H9 (cell line): ENCODE results near the gene TEX35. TPM values are rescaled to one million over a fixed set of nuclear protein-coding genes. Genes with fewer than 3 reads are reported as not detected.

Experiments
- DNase-seq: peaks from one replicate; pipeline ENCODE4 v3.0.0-alpha.2; 2017
- H2AFZ ChIP-seq: one replicate; pipeline ENCODE4 v1.6.1; 2013; ENCODE audit warnings: mild to moderate bottlenecking, low read length, control low read depth, moderate library complexity
- H2AK5ac ChIP-seq: 2 replicates; pipeline ENCODE4 v1.6.1; 2013; ENCODE audit warnings: low read length, control low read depth, mixed read lengths; ENCODE audit not compliant: insufficient read length
- H2BK120ac ChIP-seq: one replicate; pipeline ENCODE4 v1.6.1; 2013; ENCODE audit warnings: low read depth, mild to moderate bottlenecking, low read length, control low read depth, inconsistent platforms; ENCODE audit not compliant: poor library complexity, severe bottlenecking
- H2BK12ac ChIP-seq: 2 replicates; pipeline ENCODE4 v1.6.1; 2013; ENCODE audit warnings: low read length, control low read depth, mixed read lengths, low read depth; ENCODE audit not compliant: insufficient read length
- H2BK15ac ChIP-seq: 2 replicates; pipeline ENCODE4 v1.6.1; 2013; ENCODE audit warnings: low read depth, low read length, control low read depth
- H2BK20ac ChIP-seq: one replicate; pipeline ENCODE4 v1.6.1; 2013; ENCODE audit warnings: low read depth, mild to moderate bottlenecking, low read length, control low read depth, inconsistent platforms; ENCODE audit not compliant: poor library complexity, severe bottlenecking
- H2BK5ac ChIP-seq: 2 replicates; pipeline ENCODE4 v1.6.1; 2013; ENCODE audit warnings: low read length, control low read depth, mixed read lengths; ENCODE audit not compliant: insufficient read length
- H3K14ac ChIP-seq: 2 replicates; pipeline ENCODE4 v1.6.1; 2013; ENCODE audit warnings: low read length, control low read depth; ENCODE audit not compliant: insufficient read depth
- H3K18ac ChIP-seq: 2 replicates; pipeline ENCODE4 v1.6.1; 2013; ENCODE audit warnings: low read depth, mild to moderate bottlenecking, mixed read lengths, low read length, control low read depth; ENCODE audit not compliant: insufficient read length
- H3K23ac ChIP-seq: 2 replicates; pipeline ENCODE4 v1.6.1; 2013; ENCODE audit warnings: low read length, control low read depth, mixed read lengths, low read depth; ENCODE audit not compliant: insufficient read length
- H3K23me2 ChIP-seq: 2 replicates; pipeline ENCODE4 v1.6.1; 2013; ENCODE audit warnings: low read depth, mild to moderate bottlenecking, mixed read lengths, low read length, control low read depth; ENCODE audit not compliant: insufficient read length, poor library complexity, severe bottlenecking
- H3K27ac ChIP-seq: 2 replicates; pipeline ENCODE4 v1.5.1; 2013; ENCODE audit warnings: low read length, control low read depth, mixed read lengths, low read depth; ENCODE audit not compliant: insufficient read length
- H3K27me3 ChIP-seq: 2 replicates; pipeline ENCODE4 v1.6.1; 2013; ENCODE audit warnings: low read length, control low read depth, inconsistent platforms; ENCODE audit not compliant: insufficient read depth
- H3K4ac ChIP-seq: 2 replicates; pipeline ENCODE4 v1.6.1; 2013; ENCODE audit warnings: low read depth, mild to moderate bottlenecking, control low read depth, inconsistent platforms, low read length, moderate library complexity
- H3K4me1 ChIP-seq: 2 replicates; pipeline ENCODE4 v1.6.1; 2013; ENCODE audit warnings: low read length, control low read depth, inconsistent platforms; ENCODE audit not compliant: insufficient read depth
- H3K4me2 ChIP-seq: 2 replicates; pipeline ENCODE4 v1.6.1; 2013; ENCODE audit warnings: low read length, control low read depth, mixed read lengths; ENCODE audit not compliant: insufficient read length, insufficient read depth
- H3K56ac ChIP-seq: 2 replicates; pipeline ENCODE4 v1.6.1; 2013; ENCODE audit warnings: low read depth, mild to moderate bottlenecking, mixed read lengths, low read length, control low read depth; ENCODE audit not compliant: insufficient read length
- H3K79me1 ChIP-seq: 2 replicates; pipeline ENCODE4 v1.6.1; 2013; ENCODE audit warnings: low read depth, mild to moderate bottlenecking, moderate library complexity, low read length, control low read depth, inconsistent platforms; ENCODE audit not compliant: insufficient read depth, poor library complexity, severe bottlenecking
- H3K79me2 ChIP-seq: 2 replicates; pipeline ENCODE4 v1.6.1; 2013; ENCODE audit warnings: low read length, control low read depth, inconsistent platforms; ENCODE audit not compliant: insufficient read depth
- H3K9ac ChIP-seq: 2 replicates; pipeline ENCODE4 v1.6.1; 2013; ENCODE audit warnings: low read length, control low read depth, mixed read lengths; ENCODE audit not compliant: insufficient read length; ENCODE audit errors: extremely low read depth
- H3K9me3 ChIP-seq: one replicate; pipeline ENCODE4 v1.6.1; 2013; ENCODE audit warnings: low read depth, low read length, inconsistent platforms; ENCODE audit not compliant: control insufficient read depth
- H3T11ph ChIP-seq: one replicate; pipeline ENCODE4 v1.6.1; 2013; ENCODE audit warnings: mild to moderate bottlenecking, low read length, control low read depth, inconsistent platforms
- H4K20me1 ChIP-seq: one replicate; pipeline ENCODE4 v1.6.1; 2013; ENCODE audit not compliant: control insufficient read depth, insufficient read length, insufficient read depth
- H4K5ac ChIP-seq: 2 replicates; pipeline ENCODE4 v1.6.1; 2013; ENCODE audit warnings: low read depth, mild to moderate bottlenecking, mixed read lengths, low read length, control low read depth; ENCODE audit not compliant: insufficient read length
- H4K8ac ChIP-seq: replicated peaks from 2 replicates; pipeline ENCODE4 v1.6.1; 2013; ENCODE audit warnings: low read length, control low read depth, mixed read lengths, low read depth; ENCODE audit not compliant: insufficient read length
- H4K91ac ChIP-seq: 2 replicates; pipeline ENCODE4 v1.6.1; 2013; ENCODE audit warnings: low read depth, mild to moderate bottlenecking, moderate library complexity, mixed read lengths, low read length, control low read depth; ENCODE audit not compliant: insufficient read length
- H3K27ac Mint-ChIP-seq, 3 experiments: 2 replicates in 2 of 3; 3 replicates in 1 of 3; pipeline ENCODE4 v1.8.0; 2020 to 2021; ENCODE audit warnings: mixed read lengths in 3 of 3, mild to moderate bottlenecking in 1 of 3, moderate library complexity in 1 of 3
- H3K27me3 Mint-ChIP-seq: 2 replicates; pipeline ENCODE4 v1.8.0; 2021; ENCODE audit warnings: low read depth, mild to moderate bottlenecking, moderate library complexity, mixed read lengths
- H3K36me3 Mint-ChIP-seq, 3 experiments: 2 replicates in 2 of 3; 3 replicates in 1 of 3; pipeline ENCODE4 v1.8.0; 2020 to 2021; ENCODE audit warnings: low read depth in 3 of 3, mixed read lengths in 3 of 3; ENCODE audit not compliant: insufficient read depth in 1 of 3
- H3K4me1 Mint-ChIP-seq, 2 experiments: 2 replicates each; pipeline ENCODE4 v1.8.0; 2020; ENCODE audit warnings: mixed read lengths in 2 of 2
- H3K4me3 Mint-ChIP-seq, 2 experiments: 2 replicates in 1 of 2; 3 replicates in 1 of 2; pipeline ENCODE4 v1.8.0; 2020 to 2021; ENCODE audit warnings: mild to moderate bottlenecking in 2 of 2, mixed read lengths in 2 of 2, moderate library complexity in 1 of 2
- H3K9me3 Mint-ChIP-seq, 2 experiments: 2 replicates in 1 of 2; 3 replicates in 1 of 2; pipeline ENCODE4 v1.8.0; 2020; ENCODE audit warnings: mild to moderate bottlenecking in 2 of 2, mixed read lengths in 2 of 2, moderate library complexity in 1 of 2
- CTCF ChIP-seq: fragments of 200-600 bp; sonication (generic); conservative IDR thresholded peaks from 3 replicates; pipeline ENCODE4 v1.8.0; 2021; ENCODE audit warnings: antibody characterized with exemption, mild to moderate bottlenecking
- WGBS: extraction: QIAGEN DNeasy Blood & Tissue Kit; methylation state at CpG from one replicate; pipeline ENCODE4 v1.1.7; 2013; ENCODE audit warnings: missing lambda C conversion rate, low lambda C conversion rate, mixed read lengths; ENCODE audit not compliant: insufficient read length; ENCODE audit errors: extremely low coverage; 5-methylcytosine and 5-hydroxymethylcytosine counted together
- total RNA-seq: library from RNA; stranded (reverse); gene quantifications from 2 replicates; pipeline ENCODE4 v1.2.1, GENCODE V29; 2021

Gene TEX35
- total RNA-seq, 1 experiment from 2014 or later: not detected

DNA sequence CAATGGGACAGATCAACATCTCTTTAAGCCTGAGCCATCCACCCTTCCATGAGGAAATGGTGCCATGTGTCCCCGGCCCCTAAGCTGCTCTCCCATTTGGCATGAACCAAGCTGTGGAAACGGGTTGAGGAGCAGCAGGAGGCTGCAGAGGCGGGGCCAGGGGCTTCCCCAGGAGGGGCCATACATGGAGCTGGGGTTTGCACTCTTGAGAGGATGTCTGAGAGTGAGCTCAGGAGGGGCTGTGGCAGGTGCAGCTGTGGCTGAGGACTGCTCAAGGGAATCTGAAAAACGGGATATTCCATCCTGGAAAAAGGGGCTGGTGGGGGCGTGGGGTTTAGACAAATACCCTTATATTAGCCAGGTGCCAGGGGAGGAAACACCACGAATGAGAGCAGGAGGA lies 9.1 kb upstream of the TEX35 start:
- H3K79me1 ChIP-seq: no peaks in the 10 kb centered on the region
- no peak overlapping the region for H3K9ac ChIP-seq
- H3K23me2 ChIP-seq: no peaks in the 10 kb centered on the region
- H2BK15ac ChIP-seq: no peak overlapping the region
- Mint-ChIP-seq H3K36me3 (no peaks in the 10 kb centered on the region), H3K9me3 (no peaks in the 10 kb centered on the region), H3K4me1 (peaks cover 6 to 13% of the 10 kb centered on the region in 2 experiments), H3K27ac (no peak overlapping the region; a peak in 1 of 7 replicates), H3K27me3 (peaks cover 2% of the 10 kb centered on the region), H3K4me3 (no peak overlapping the region)
- H4K5ac ChIP-seq: no peak overlapping the region
- H3K56ac ChIP-seq: no peak overlapping the region
- no peak overlapping the region for H2BK12ac ChIP-seq
- DNase-seq: no peak
- no peak overlapping the region for H4K8ac ChIP-seq
- no peak overlapping the region for H2AFZ ChIP-seq
- no CpG with 5 or more reads among the region's 6 CpGs for WGBS
- H3K4ac ChIP-seq: no peak overlapping the region
- no peak overlapping the region for H3K4me2 ChIP-seq
- H3K4me1 ChIP-seq: no peaks in the 10 kb centered on the region
- no peak overlapping the region for H2BK20ac ChIP-seq
- no peaks in the 10 kb centered on the region for H4K20me1 ChIP-seq
- H4K91ac ChIP-seq: no peak overlapping the region
- no peak for TF ChIP-seq CTCF
- H2BK120ac ChIP-seq: no peak overlapping the region
- no peak overlapping the region for H2AK5ac ChIP-seq
- no peaks in the 10 kb centered on the region for H3K79me2 ChIP-seq
- H3K27me3 ChIP-seq: no peaks in the 10 kb centered on the region
- H3K27ac ChIP-seq: no peak overlapping the region
- no peak overlapping the region for H3T11ph ChIP-seq
- no peak overlapping the region for H3K14ac ChIP-seq
- no peak overlapping the region for H3K18ac ChIP-seq
- H2BK5ac ChIP-seq: no peak overlapping the region
- no peaks in the 10 kb centered on the region for H3K9me3 ChIP-seq
- H3K23ac ChIP-seq: no peak overlapping the region
